ENCODE measurements around the gene PROC.

The PROC gene

DNA sequence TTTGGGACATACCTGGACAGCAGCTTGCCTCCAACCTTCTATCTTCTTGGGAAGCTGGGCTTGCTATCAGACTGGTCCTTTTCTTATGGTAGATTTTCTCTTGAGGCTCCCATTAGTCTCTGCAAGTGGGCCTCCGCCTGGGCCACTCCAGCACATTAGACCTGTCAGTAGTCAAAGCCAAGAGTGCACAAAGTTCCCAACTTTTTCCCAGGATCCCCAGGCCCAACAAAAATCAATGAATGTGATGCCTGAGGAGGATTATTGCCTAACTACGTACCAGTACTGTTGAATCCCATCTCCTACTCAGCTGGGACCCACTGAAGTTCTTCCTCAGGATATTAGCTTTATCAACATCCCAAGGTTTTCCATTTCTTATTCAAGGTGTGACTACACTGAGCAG lies 51.7 kb downstream of the PROC start:
- no peak overlapping the region for H3K4me3 ChIP-seq (ENCODE audit: low read depth, low read length)
- no peak for DNase-seq (ENCODE audit: low read depth, low spot score)
- TF ChIP-seq, protein P1, sequence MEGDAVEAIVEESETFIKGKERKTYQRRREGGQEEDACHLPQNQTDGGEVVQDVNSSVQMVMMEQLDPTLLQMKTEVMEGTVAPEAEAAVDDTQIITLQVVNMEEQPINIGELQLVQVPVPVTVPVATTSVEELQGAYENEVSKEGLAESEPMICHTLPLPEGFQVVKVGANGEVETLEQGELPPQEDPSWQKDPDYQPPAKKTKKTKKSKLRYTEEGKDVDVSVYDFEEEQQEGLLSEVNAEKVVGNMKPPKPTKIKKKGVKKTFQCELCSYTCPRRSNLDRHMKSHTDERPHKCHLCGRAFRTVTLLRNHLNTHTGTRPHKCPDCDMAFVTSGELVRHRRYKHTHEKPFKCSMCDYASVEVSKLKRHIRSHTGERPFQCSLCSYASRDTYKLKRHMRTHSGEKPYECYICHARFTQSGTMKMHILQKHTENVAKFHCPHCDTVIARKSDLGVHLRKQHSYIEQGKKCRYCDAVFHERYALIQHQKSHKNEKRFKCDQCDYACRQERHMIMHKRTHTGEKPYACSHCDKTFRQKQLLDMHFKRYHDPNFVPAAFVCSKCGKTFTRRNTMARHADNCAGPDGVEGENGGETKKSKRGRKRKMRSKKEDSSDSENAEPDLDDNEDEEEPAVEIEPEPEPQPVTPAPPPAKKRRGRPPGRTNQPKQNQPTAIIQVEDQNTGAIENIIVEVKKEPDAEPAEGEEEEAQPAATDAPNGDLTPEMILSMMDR (IDR thresholded peaks at IDR 0.05; ENCODE audit: insufficient read depth, low read length, missing control alignments) = no peak
- ChIA-PET POLR2A (no interaction called here), CTCF (interaction anchor here (9.2 kb wide), 1 partner anchor 10 kb away, joined by 70 read pairs; no protein-coding TSS in a partner anchor)

DNA sequence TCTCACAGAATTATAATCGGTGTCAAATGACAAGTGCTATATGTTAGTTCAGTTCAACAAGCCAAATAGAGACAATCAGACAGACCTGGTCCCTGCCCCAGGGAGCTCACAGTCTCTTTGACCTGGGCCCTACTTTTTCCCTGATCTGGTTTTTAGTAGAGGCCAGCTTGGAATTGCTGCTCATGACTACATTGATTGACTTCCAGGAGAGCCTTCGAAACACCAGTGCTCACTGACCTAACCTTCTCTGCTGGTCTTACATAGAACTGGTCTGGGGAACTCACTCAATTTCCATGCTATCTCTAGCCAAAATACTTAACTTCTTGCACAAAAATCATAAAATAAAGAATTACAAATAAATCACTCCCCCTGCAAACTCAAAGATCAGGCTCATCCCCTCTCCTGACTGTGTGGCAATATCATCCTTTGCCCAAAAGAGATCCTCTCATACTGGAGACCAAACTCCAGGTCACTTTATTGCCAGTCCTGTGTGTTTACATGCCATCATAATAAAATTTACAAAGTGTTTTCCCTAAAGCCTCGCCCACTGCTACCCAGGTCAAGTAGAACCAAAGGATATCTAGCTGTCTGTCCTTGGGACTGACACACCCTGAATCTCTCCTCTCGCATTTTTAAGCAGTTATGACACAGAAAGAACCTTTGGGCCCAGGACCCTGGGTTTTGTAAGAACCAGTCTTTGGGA lies 53.2 kb downstream of the PROC start:
- POLR2A ChIA-PET = no interaction called here

DNA sequence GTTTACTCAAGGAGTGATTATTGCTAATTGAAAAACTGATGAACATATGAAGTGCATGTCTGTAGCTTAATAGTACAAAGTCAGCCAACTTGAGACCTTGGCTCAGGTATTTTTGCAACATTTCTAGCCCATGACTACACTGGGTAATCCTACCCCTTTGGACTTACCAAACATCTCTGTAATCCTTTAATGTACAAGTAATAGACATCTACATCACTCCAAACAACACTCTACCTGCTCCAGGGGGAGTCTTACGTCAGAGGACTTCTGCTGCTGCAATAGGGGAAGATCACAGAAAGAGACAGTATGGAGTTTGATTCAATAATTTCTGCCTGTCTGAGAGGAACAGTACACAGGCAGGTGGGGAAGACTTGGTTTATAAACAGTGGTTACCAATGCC lies 54.0 kb downstream of the PROC start:
- ChIA-PET CTCF (interaction anchor here (1.9 kb wide), 1 partner anchor 148 kb away, joined by 10 read pairs; no protein-coding TSS in a partner anchor), POLR2A (no interaction called here)

More for the DNA sequence above, 53.2 kb downstream of the PROC start:
- DNase-seq (ENCODE audit: low read depth, low spot score) = no peak
- CTCF ChIA-PET = interaction anchor here (1.9 to 9.2 kb wide), 2 partner anchors 8 to 147 kb away, joined by 10 to 70 read pairs; no protein-coding TSS in a partner anchor
- TF ChIP-seq, protein P1 (IDR thresholded peaks at IDR 0.05; ENCODE audit: insufficient read depth, low read length, missing control alignments) = no peak
- no peak overlapping the region for H3K4me3 ChIP-seq (ENCODE audit: low read depth, low read length)

DNA sequence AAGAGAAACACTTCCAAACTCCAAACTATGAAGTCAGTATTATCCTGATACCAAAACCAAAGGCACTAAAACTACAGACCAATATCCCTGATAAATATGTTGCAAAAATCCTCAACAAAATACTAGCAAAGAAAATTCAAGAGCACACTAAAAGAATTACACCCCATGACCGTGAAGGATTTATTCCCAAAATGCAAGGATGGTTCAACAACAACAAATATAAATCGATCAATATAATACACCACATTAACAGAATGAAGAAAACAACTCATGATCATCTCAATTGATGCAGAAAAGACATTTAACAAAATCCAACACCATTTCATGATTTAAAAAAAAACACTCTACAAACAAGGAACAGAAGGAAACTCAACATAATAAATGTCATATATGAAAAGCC lies 57.6 kb downstream of the PROC start:
- no peak overlapping the region for H3K4me3 ChIP-seq (ENCODE audit: low read depth, low read length)
- DNase-seq (ENCODE audit: low read depth, low spot score) = no peak
- ChIA-PET POLR2A (no interaction called here), CTCF (interaction anchor here (0.8 to 3.0 kb wide), 4 partner anchors 29 to 279 kb away, joined by 3 to 29 read pairs (median 4); partner anchors contain the start of gene ERCC3)
- TF ChIP-seq, protein P1 (IDR thresholded peaks at IDR 0.05; ENCODE audit: insufficient read depth, low read length, missing control alignments) = no peak

More for the DNA sequence above, 54.0 kb downstream of the PROC start:
- no peak overlapping the region for H3K4me3 ChIP-seq (ENCODE audit: low read depth, low read length)
- TF ChIP-seq, protein P1 (IDR thresholded peaks at IDR 0.05; ENCODE audit: insufficient read depth, low read length, missing control alignments) = no peak
- DNase-seq (ENCODE audit: low read depth, low spot score) = no peak

All from AG04449 (cell line).